Uterus (tissue), 4 donors: Measurements from ENCODE around the gene ENO4. TPM values are rescaled to one million over a fixed set of nuclear protein-coding genes. Genes with fewer than 3 reads are reported as not detected.

Experiments used
- DNase-seq, 2 donors: peaks; one replicate each; pipeline ENCODE4 v3.0.0-alpha.2; 2019 to 2020
- H3K27ac ChIP-seq, 2 donors: fragments of 200-600 bp; sonication (generic); 1 replicate in 1 of 2; 2 replicates in 1 of 2; pipeline ENCODE4 v1.5.1; 2016 to 2018
- H3K27me3 ChIP-seq, 2 donors: fragments of 200-600 bp; sonication (generic); one replicate each; pipeline ENCODE4 v1.5.1; 2018 to 2019; ENCODE audit warnings: control low read depth in 1 of 2
- H3K36me3 ChIP-seq, 2 donors: fragments of 200-600 bp; sonication (generic); one replicate each; pipeline ENCODE4 v1.5.1; 2019; ENCODE audit warnings: control low read depth in 1 of 2
- H3K4me1 ChIP-seq, 2 donors: fragments of 200-600 bp; sonication (generic); one replicate each; pipeline ENCODE4 v1.5.1; 2018 to 2019; ENCODE audit warnings: control low read depth in 1 of 2
- H3K4me3 ChIP-seq, 2 donors: fragments of 200-600 bp; sonication (generic); 1 replicate in 1 of 2; 2 replicates in 1 of 2; pipeline ENCODE4 v1.5.1; 2018 to 2019; ENCODE audit warnings: mild to moderate bottlenecking in 1 of 2
- H3K9me3 ChIP-seq, 2 donors: fragments of 200-600 bp; sonication (generic); one replicate each; pipeline ENCODE4 v1.5.1; 2019; ENCODE audit warnings: control low read depth in 1 of 2
- CTCF ChIP-seq, 4 experiments: fragments of 200-600 bp in 2 of 4; fragments of 450-650 bp in 2 of 4; sonication (generic) in 2 of 4; IDR thresholded peaks; one replicate each; pipeline ENCODE4 v1.5.1; 2016 to 2019; ENCODE audit warnings: antibody characterized with exemption in 4 of 4, mild to moderate bottlenecking in 2 of 4, moderate library complexity in 1 of 4
- POLR2A ChIP-seq, 2 donors: fragments of 450-650 bp; IDR thresholded peaks; one replicate each; pipeline ENCODE4 v1.6.1; 2016; ENCODE audit warnings: antibody characterized with exemption in 2 of 2, mild to moderate bottlenecking in 1 of 2, moderate library complexity in 1 of 2
- intact Hi-C: fragments of 100-400 bp; cut with DNase I; formaldehyde crosslinking; loops from one replicate; pipeline ENCODE4 v1.15.1; 2023; ENCODE audit warnings: low total_unique reads
- total RNA-seq, 4 donors: library from RNA; depleted of rRNA in 3 of 4; stranded (reverse); fragments of >200 nt in 3 of 4; gene quantifications; one replicate each; pipeline versions ENCODE4 v1.1.0 to v1.2.4, GENCODE V29; 2014 to 2023
- donor health status: DM: yes; HTN: yes; CAD: no.

Gene ENO4
- total RNA-seq, 4 donors from 2014 or later = 0.67 to 2.6 (median 2.2) TPM; not detected in 1

GRCh38 chr10:116918583-116918982, 69.3 kb downstream of the ENO4 start:
- H3K27ac ChIP-seq = no peak overlapping the region
- H3K27me3 ChIP-seq = no peaks in the 10 kb centered on the region
- no peak overlapping the region for H3K4me3 ChIP-seq
- no peaks in the 10 kb centered on the region for H3K36me3 ChIP-seq
- TF ChIP-seq CTCF (IDR thresholded peaks at IDR 0.05) (no peak), POLR2A (IDR thresholded peaks at IDR 0.05) (no peak)
- intact Hi-C loops = no loop called here
- no peaks in the 10 kb centered on the region for H3K4me1 ChIP-seq
- no peak for DNase-seq
- no peaks in the 10 kb centered on the region for H3K9me3 ChIP-seq

GRCh38 chr10:116919164-116919563, 69.9 kb downstream of the ENO4 start:
- Histone ChIP-seq H3K4me3 (no peak overlapping the region), H3K36me3 (no peaks in the 10 kb centered on the region), H3K27me3 (no peaks in the 10 kb centered on the region), H3K27ac (no peak overlapping the region), H3K9me3 (no peaks in the 10 kb centered on the region), H3K4me1 (no peaks in the 10 kb centered on the region)
- intact Hi-C loops = no loop called here
- TF ChIP-seq CTCF (IDR thresholded peaks at IDR 0.05) (no peak), POLR2A (IDR thresholded peaks at IDR 0.05) (no peak)
- DNase-seq = no peak

GRCh38 chr10:116919706-116920105, 70.4 kb downstream of the ENO4 start:
- intact Hi-C loops = no loop called here
- Histone ChIP-seq H3K9me3 (no peaks in the 10 kb centered on the region), H3K27ac (no peak overlapping the region), H3K36me3 (no peaks in the 10 kb centered on the region), H3K4me3 (no peak overlapping the region), H3K27me3 (no peaks in the 10 kb centered on the region), H3K4me1 (no peaks in the 10 kb centered on the region)
- no peak for TF ChIP-seq POLR2A (IDR thresholded peaks at IDR 0.05)
- TF ChIP-seq CTCF (IDR thresholded peaks at IDR 0.05) = no peak
- DNase-seq = no peak

- Histone ChIP-seq H3K4me1 (no peaks in the 10 kb centered on the region), H3K27ac (no peak overlapping the region), H3K27me3 (no peaks in the 10 kb centered on the region), H3K9me3 (no peaks in the 10 kb centered on the region), H3K4me3 (no peak overlapping the region), H3K36me3 (no peaks in the 10 kb centered on the region)
- intact Hi-C loops = no loop called here
- no peak for TF ChIP-seq POLR2A (IDR thresholded peaks at IDR 0.05)
- no peak for TF ChIP-seq CTCF (IDR thresholded peaks at IDR 0.05)
- no peak for DNase-seq
These were observed 75.8 kb downstream of the ENO4 start for GRCh38 chr10:116925056-116925455.

- Histone ChIP-seq H3K27ac (no peak overlapping the region), H3K4me3 (no peak overlapping the region), H3K9me3 (no peaks in the 10 kb centered on the region), H3K36me3 (no peaks in the 10 kb centered on the region), H3K27me3 (no peaks in the 10 kb centered on the region), H3K4me1 (no peaks in the 10 kb centered on the region)
- TF ChIP-seq POLR2A (IDR thresholded peaks at IDR 0.05) (no peak), CTCF (IDR thresholded peaks at IDR 0.05) (no peak)
- no peak for DNase-seq
- intact Hi-C loops = no loop called here
These were observed 77.1 kb downstream of the ENO4 start for GRCh38 chr10:116926426-116926825.
